ENCODE results near the gene BARHL2.

DNA sequence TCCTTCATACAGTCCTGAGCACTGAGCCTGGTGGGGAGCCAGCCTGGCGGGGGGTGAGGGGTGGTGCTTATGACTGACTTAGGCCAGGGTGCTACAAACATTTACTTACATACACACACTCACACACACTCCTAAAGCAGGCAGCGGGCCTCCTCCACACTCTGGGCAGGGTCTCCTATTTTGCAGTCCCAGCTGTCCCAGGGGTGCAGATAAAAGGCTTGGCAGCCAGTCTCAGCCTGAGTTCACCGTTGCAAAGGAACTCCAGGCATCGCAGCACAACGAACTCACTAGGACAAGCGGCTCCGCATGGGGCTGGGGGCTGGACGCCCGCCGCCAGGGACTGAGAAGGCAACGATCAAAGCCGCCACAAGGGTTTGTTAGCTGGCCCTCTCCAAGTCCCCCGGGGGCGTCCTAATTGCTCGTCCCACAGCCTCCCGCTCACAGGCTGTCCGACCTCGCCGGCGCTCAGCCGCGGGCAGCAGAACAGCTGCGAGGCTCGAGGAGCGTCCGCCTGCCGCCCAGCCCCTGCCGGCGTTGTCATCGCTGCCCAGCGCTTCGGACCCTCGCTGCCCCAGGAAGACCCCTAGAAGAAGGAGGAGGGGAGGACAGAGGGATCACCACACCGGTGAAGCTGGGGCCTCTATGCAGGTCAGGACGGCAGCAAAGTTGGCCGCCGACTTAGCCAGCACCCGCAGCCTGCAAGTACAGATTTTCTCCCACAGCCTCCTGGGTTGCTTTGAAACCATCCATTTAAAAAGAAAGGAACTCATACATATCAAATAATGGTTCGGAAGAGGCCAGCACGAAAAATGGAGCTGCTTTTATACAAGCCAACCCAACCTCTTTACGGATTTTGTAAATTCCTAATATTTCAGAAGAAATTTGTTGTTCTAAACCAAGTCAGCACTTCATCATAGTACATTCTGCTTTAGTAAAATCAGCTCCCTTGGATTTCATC, 6.2 kb downstream of the BARHL2 start:
- TF ChIP-seq, protein P1, sequence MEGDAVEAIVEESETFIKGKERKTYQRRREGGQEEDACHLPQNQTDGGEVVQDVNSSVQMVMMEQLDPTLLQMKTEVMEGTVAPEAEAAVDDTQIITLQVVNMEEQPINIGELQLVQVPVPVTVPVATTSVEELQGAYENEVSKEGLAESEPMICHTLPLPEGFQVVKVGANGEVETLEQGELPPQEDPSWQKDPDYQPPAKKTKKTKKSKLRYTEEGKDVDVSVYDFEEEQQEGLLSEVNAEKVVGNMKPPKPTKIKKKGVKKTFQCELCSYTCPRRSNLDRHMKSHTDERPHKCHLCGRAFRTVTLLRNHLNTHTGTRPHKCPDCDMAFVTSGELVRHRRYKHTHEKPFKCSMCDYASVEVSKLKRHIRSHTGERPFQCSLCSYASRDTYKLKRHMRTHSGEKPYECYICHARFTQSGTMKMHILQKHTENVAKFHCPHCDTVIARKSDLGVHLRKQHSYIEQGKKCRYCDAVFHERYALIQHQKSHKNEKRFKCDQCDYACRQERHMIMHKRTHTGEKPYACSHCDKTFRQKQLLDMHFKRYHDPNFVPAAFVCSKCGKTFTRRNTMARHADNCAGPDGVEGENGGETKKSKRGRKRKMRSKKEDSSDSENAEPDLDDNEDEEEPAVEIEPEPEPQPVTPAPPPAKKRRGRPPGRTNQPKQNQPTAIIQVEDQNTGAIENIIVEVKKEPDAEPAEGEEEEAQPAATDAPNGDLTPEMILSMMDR (IDR thresholded peaks at IDR 0.05) = no peak
- no peak for TF ChIP-seq POLR2A (IDR thresholded peaks at IDR 0.05)
